ENCODE data around the gene TMEM145.

DNA sequence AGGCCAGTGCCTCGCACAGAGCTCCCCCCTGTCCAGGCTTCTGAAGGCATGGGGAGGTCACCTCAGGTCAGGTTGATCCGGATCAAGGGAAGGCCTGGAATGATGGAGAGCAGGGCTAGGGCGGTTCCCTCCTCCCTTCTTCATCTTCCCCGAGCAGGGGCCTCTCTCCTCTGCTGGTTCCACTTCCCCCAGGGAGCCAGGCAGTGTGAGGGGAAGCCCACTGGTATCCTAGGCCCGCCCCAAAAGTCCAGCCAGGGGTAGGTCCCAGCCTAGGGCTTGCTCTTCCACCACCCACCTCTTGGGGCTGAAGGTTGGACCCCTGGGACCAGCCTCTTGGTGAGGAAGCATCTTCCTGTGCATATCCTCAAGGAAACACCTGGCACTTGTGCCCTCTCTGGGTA, 27.6 kb upstream of the TMEM145 start:
- TF ChIP-seq, protein P1, sequence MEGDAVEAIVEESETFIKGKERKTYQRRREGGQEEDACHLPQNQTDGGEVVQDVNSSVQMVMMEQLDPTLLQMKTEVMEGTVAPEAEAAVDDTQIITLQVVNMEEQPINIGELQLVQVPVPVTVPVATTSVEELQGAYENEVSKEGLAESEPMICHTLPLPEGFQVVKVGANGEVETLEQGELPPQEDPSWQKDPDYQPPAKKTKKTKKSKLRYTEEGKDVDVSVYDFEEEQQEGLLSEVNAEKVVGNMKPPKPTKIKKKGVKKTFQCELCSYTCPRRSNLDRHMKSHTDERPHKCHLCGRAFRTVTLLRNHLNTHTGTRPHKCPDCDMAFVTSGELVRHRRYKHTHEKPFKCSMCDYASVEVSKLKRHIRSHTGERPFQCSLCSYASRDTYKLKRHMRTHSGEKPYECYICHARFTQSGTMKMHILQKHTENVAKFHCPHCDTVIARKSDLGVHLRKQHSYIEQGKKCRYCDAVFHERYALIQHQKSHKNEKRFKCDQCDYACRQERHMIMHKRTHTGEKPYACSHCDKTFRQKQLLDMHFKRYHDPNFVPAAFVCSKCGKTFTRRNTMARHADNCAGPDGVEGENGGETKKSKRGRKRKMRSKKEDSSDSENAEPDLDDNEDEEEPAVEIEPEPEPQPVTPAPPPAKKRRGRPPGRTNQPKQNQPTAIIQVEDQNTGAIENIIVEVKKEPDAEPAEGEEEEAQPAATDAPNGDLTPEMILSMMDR (IDR thresholded peaks at IDR 0.05; ENCODE audit: insufficient read depth, low read length, poor library complexity, severe bottlenecking): no peak
- TF ChIP-seq EZH2phosphoT487 (conservative IDR thresholded peaks at IDR 0.05; ENCODE audit: low read length): no peak

Measured in SU-DHL-6 (cell line).